Ovary (tissue), 9 donors: ENCODE data around the gene WDR7. TPM values are rescaled to one million over a fixed set of nuclear protein-coding genes. Genes with fewer than 3 reads are reported as not detected.

Experiments used
- DNase-seq, 5 donors: peaks; one replicate each; pipeline ENCODE4 v3.0.0-alpha.2; 2019 to 2020
- H3K27ac ChIP-seq, 2 donors: fragments of 200-600 bp; one replicate each; pipeline versions ENCODE4 v1.5.1 to v1.8.0; 2019 to 2022
- H3K27me3 ChIP-seq: fragments of 200-600 bp; one replicate; pipeline ENCODE4 v1.8.0; 2022
- H3K36me3 ChIP-seq: fragments of 200-600 bp; sonication (generic); one replicate; pipeline ENCODE4 v1.5.1; 2019
- H3K4me1 ChIP-seq: one replicate; pipeline ENCODE4 v1.8.1; 2013; ENCODE audit warnings: mild to moderate bottlenecking, moderate library complexity; ENCODE audit not compliant: insufficient read depth
- H3K4me3 ChIP-seq: fragments of 200-600 bp; sonication (generic); one replicate; pipeline ENCODE4 v1.5.1; 2017
- H3K9me3 ChIP-seq, 2 donors: fragments of 200-600 bp in 1 of 2; sonication (generic) in 1 of 2; one replicate each; pipeline versions ENCODE4 v1.5.1 to v1.8.1; 2013 to 2019; ENCODE audit warnings: mild to moderate bottlenecking in 1 of 2, moderate library complexity in 1 of 2
- CTCF ChIP-seq, 3 donors: fragments of 450-650 bp in 2 of 3; fragments of 200-600 bp in 1 of 3; IDR thresholded peaks; one replicate each; pipeline versions ENCODE4 v1.5.1 to v1.8.0; 2016 to 2022; ENCODE audit warnings: antibody characterized with exemption in 3 of 3, mild to moderate bottlenecking in 1 of 3
- EP300 ChIP-seq: sonication (generic); formaldehyde crosslinking; IDR thresholded peaks from one replicate; pipeline ENCODE4 v1.6.1; 2017; ENCODE audit warnings: antibody characterized with exemption
- POLR2A ChIP-seq: fragments of 450-650 bp; IDR thresholded peaks from one replicate; pipeline ENCODE4 v1.6.1; 2017; ENCODE audit warnings: antibody characterized with exemption, mild to moderate bottlenecking, moderate library complexity
- WGBS, 3 donors: extraction: QIAGEN DNeasy Blood & Tissue Kit in 1 of 3; methylation state at CpG; one replicate each; pipeline versions ENCODE4 v1.1.5 to v1.1.7; 2013 to 2017; 5-methylcytosine and 5-hydroxymethylcytosine counted together
- intact Hi-C, 4 donors: fragments of 100-400 bp; cut with DNase I; formaldehyde crosslinking; loops; one replicate each; pipeline versions ENCODE4 v1.11.0 to v1.15.1; 2022 to 2023
- polyA plus RNA-seq, 2 donors: library from polyadenylated mRNA; stranded (reverse); fragments of 200-250 nt in 1 of 2; fragments of 350-450 nt in 1 of 2; fragmentation: Illumina TruSeq in 1 of 2; extraction: RNeasy Lipid Tissue Mini Kit (QIAGEN cat#74804) in 1 of 2; gene quantifications; one replicate each; pipeline ENCODE4 v1.2.3, GENCODE V29; 2013 to 2014
- total RNA-seq, 7 donors: library from RNA; depleted of rRNA in 2 of 7; stranded (reverse); fragments of >200 nt in 2 of 7; fragmentation: NEBNext Ultra II Directional in 3 of 7; extraction: Animal tissue kit (Norgen Biotek cat#: 25700) in 3 of 7; gene quantifications; one replicate each; pipeline versions ENCODE4 v1.1.0 to v1.2.4, GENCODE V29; 2016 to 2023
- donor health status: DM: no; HTN: no; CAD: no; lungs with moderate emphysema.
- donor health status: DM: no; HTN: no; CAD: no.
- donor health status: Bipolar disorder and iron deficiency.
- donor health status: DM: yes; HTN: yes; CAD: no.
- donor health status: DM: no; HTN: no; CAD: no.
- donor health status: DM: yes; HTN: yes; CAD: no.

Gene WDR7
- total and polyA plus RNA-seq, 9 donors, result 4.8 to 29.1 (median 24.7) TPM

DNA sequence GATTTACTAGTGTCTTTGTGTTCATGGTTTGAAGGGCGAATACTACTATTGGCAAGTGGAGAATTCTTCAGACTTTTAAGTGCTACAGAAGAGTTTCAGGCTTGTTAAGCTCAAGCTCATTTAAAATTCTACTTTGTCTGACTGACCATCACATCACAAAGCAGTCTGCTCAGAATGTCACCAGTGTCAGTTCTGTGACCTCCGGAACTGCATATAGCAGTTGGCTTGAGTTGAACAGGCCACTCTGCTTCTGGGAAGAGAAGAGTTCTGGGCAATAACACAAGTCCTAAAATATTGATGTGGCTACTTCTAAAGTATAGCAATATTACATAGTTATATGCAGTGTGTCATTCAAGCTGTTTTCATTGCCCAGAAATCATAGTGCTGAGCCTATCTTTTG is 250.8 kb downstream of the WDR7 start:
- TF ChIP-seq CTCF (IDR thresholded peaks at IDR 0.05), result no peak
- no peak for TF ChIP-seq EP300
- no peak for TF ChIP-seq POLR2A
- WGBS, 3 donors, result 96 to 98% (median 97%) methylated on average over 2 of the region's 2 CpGs

GRCh38 chr18:56902653-56903052 is 251.5 kb downstream of the WDR7 start:
- Histone ChIP-seq H3K4me1 (no peaks in the 10 kb centered on the region), H3K9me3 (no peaks in the 10 kb centered on the region), H3K27me3 (no peaks in the 10 kb centered on the region), H3K4me3 (no peak overlapping the region), H3K27ac (no peak overlapping the region), H3K36me3 (no peaks in the 10 kb centered on the region)
- no peak for TF ChIP-seq CTCF (IDR thresholded peaks at IDR 0.05)
- no peak for TF ChIP-seq POLR2A
- TF ChIP-seq EP300, result no peak
- DNase-seq, result no peak
- intact Hi-C loops, result no loop called here
- 92 to 94% (median 94%) methylated on average over 3 of the region's 3 CpGs for WGBS, 3 donors

More for the DNA sequence above, 250.8 kb downstream of the WDR7 start:
- Histone ChIP-seq H3K9me3 (no peaks in the 10 kb centered on the region), H3K36me3 (no peaks in the 10 kb centered on the region), H3K4me3 (no peak overlapping the region), H3K27me3 (no peaks in the 10 kb centered on the region), H3K4me1 (no peaks in the 10 kb centered on the region), H3K27ac (no peak overlapping the region)
- no peak for DNase-seq
- intact Hi-C loops, result no loop called here

DNA sequence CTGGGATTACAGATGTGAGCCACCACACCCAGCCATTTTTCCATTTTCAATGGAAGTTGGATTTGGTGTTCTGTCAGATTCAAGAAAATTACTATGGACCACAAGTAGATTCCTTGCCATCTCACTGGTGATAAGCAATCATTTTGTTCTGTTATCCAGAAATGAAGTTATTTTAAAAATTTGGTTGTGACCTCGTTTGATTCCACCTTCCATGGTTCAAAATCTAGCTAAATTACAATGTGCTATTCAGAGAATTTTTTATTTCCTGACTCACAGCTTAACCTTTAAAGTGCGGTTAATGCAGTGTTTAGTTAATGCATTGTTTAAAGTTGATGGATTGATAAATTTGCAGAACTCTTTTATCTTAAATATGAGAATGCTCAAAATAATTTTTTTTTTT is 252.5 kb downstream of the WDR7 start:
- intact Hi-C loops, result no loop called here
- Histone ChIP-seq H3K9me3 (no peaks in the 10 kb centered on the region), H3K4me1 (no peaks in the 10 kb centered on the region), H3K27me3 (no peaks in the 10 kb centered on the region), H3K4me3 (no peak overlapping the region), H3K27ac (no peak overlapping the region), H3K36me3 (no peaks in the 10 kb centered on the region)
- DNase-seq, result no peak
- TF ChIP-seq EP300, result no peak
- TF ChIP-seq CTCF (IDR thresholded peaks at IDR 0.05), result no peak
- 67 to 82% (median 70%) methylated on average over 2 of the region's 2 CpGs for WGBS, 3 donors

DNA sequence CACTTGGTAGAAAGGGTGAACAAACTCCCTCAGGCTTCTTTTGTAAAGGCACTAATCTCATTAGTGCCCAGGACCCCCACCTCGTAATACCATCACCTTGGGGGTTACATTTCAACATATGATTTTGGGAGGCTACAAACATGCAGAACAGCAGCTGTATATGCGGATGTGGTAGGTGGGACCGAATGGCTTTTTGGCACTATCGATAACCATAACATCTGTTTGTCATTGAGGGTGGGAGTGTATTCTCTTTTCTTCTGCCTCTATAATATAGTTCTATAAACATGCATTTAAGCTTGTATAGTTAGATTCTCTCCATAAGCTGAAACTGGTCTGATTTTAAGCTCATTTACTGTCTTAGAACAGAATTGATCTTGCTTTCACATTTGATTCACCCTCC is 256.6 kb downstream of the WDR7 start:
- 89 to 97% (median 92%) methylated on average over 4 of the region's 4 CpGs for WGBS, 3 donors
- Histone ChIP-seq H3K4me1 (no peaks in the 10 kb centered on the region), H3K9me3 (no peaks in the 10 kb centered on the region), H3K27ac (no peak overlapping the region), H3K4me3 (no peak overlapping the region), H3K36me3 (no peaks in the 10 kb centered on the region), H3K27me3 (no peaks in the 10 kb centered on the region)
- no peak for DNase-seq
- TF ChIP-seq EP300, result no peak
- no peak for TF ChIP-seq POLR2A
- TF ChIP-seq CTCF (IDR thresholded peaks at IDR 0.05), result no peak
- intact Hi-C loops, result no loop called here

DNA sequence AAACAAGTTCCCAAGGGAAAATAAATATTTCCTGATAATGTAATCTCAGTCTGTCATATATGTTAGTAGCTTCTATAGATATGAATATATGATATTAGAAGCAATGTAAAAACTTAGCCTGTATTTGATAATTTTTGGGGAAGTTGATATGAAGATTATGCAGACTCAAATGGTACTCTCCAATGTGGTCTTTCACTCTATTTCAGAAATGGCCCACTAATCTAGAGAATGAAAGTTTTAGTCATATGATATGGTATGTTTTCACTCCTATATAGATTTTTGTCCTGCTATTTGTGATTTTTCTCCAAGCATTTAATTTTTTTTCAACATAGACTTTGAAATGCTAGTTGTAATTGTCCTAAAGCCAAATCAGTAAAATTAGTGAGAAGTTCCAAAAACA is 259.1 kb downstream of the WDR7 start:
- no peak for DNase-seq
- H3K9me3 ChIP-seq, result no peaks in the 10 kb centered on the region
- no peaks in the 10 kb centered on the region for H3K4me1 ChIP-seq
- no peak overlapping the region for H3K27ac ChIP-seq
- H3K36me3 ChIP-seq, result no peaks in the 10 kb centered on the region
- intact Hi-C loops, result no loop called here
- no peak overlapping the region for H3K4me3 ChIP-seq
- H3K27me3 ChIP-seq, result no peaks in the 10 kb centered on the region
- no peak for TF ChIP-seq CTCF (IDR thresholded peaks at IDR 0.05)
- no peak for TF ChIP-seq POLR2A
- TF ChIP-seq EP300, result no peak
